Hematopoietic multipotent progenitor cell treated with erythropoietin and hydrocortisone succinate and interleukin-3 and kit ligand, for 4 days (in vitro differentiated cells): ENCODE measurements around the gene SUSD3.

Experiments used
- DNase-seq: peaks from one replicate; pipeline ENCODE4 v3.0.0-alpha.2; 2015

Gene SUSD3

GRCh38 chr9:93077811-93078210 is 19.3 kb downstream of the SUSD3 start:
- no peak for DNase-seq

DNA sequence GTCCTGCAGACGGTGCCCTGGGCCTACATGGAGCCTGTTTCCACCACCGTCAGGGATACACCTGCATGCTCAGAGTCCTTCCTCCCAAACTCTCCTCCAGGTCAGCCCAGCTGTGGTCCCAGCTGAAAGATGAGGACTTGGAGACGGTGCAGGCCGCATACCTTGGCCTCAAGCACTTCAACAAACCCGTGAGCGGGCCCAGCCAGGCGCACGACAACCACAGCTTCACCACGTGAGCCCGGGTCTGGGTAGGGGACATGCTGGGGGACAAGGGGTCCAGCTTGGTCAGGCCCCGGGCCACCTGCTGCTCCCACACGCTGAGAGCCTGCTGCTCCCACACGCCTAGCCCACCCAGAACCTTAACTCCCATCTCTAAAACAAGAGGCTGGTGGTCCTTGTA is 20.9 kb downstream of the SUSD3 start:
- DNase-seq = no peak

GRCh38 chr9:93080406-93080805 is 21.9 kb downstream of the SUSD3 start:
- no peak for DNase-seq

DNA sequence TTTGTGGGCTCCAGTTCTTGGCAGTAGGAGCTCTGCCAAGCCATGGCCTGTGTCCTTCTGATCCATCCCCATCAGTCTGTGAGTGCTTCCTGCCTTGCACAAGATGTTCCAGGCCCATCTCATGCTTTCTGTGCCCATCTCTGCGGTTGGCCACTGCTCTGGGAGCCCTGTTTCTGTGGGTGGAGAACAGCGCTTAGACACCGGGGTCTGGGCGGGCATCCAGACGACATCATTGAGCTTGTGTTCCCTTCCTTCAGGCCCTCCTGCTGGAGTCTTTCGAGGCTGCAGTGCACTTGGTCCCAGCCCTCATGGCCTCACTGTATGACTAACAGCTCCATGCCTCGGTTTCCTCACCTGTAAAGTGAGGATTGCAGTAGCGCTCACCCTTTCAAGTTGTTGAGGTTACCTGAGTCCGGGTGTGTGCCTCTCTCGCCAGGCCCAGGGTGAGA is 22.6 kb downstream of the SUSD3 start:
- DNase-seq = no peak

- no peak for DNase-seq
Observed at GRCh38 chr9:93081931-93082330, 23.4 kb downstream of the SUSD3 start.

GRCh38 chr9:93082841-93083411 is 24.4 kb downstream of the SUSD3 start:
- DNase-seq = peak; percentile 58

DNA sequence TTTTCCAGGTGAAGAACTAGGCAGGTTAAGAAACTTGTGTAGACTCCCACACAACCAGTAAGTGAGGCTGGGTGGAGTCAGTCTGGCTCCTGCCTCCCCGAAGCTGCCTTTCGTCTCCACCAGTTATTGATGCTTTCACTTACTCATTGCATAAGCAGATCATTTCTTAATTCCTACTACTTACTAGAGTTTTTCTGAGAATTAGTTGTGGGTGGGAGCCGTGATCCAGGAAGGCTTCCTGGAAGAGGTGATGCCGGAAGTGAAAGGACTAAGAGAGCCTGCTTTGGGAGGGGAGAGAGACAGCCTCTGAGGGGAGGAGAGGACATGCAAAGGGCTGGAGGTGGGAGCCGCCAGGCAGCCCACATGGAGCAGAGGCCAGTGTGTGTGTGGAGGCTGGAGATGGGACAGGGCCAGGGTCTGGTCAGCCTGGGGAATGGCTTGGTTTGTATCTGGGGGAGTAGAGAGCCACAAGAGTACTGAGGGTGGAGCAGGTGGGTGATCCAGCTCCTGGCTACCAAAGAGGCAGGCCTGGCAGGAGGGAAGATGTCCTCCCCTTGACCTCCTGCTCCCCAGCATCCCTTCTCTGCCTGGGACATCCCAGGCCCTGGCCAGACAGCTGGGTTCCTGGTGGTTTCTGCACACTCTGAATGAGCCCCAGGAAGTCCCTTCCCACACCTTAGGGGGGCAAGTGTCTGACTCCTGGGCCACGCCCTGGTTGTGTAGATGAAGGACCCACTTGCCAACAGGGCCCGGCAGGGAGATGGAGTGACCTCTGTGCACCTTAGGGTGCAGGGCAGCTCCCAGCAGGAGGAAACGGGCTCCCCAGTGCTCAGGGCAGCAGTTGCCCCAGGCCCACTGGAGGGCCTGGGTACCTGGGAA is 25.3 kb downstream of the SUSD3 start:
- DNase-seq = peak; percentile 46

GRCh38 chr9:93084471-93084881 is 26.0 kb downstream of the SUSD3 start:
- DNase-seq = no peak

GRCh38 chr9:93085676-93086075 is 27.2 kb downstream of the SUSD3 start:
- no peak for DNase-seq

DNA sequence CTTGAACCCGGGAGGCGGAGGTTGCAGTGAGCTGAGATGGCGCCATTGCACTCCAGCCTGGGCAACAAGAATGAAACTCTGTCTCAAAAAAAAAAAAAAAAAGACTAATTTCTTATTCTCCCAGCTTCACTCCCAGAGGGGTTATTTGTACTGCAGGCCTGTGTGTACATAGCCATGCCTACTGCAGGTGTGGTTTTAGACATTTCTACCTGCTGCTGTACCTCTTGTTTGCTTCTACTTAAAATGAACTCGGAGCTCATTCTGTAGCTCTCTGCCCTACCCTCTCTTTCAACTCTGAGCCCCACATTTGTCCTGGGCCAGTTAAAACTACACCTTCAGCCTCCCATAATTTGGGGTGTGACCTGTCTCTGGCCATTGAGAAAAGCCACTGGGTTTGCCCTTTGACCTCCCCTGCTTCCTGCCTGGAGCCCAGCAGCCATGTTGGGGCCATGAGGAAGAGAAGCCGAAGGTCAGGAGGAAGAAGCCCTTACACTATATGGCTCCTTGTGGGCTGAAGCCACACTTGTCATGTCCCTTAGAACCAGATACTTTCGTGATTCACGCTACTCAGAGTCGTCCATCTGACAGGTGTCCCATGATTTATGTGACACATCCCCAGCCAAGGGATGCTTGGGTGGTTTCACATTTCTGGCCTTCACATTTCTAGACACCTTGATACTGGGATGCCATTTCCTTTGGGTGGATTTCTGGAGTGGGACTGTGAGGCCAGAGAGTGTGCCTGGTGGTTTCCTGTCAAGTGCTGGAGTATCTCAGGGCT is 28.1 kb downstream of the SUSD3 start:
- no peak for DNase-seq

- no peak for DNase-seq
Observed at GRCh38 chr9:93087971-93088655, 29.6 kb downstream of the SUSD3 start.

DNA sequence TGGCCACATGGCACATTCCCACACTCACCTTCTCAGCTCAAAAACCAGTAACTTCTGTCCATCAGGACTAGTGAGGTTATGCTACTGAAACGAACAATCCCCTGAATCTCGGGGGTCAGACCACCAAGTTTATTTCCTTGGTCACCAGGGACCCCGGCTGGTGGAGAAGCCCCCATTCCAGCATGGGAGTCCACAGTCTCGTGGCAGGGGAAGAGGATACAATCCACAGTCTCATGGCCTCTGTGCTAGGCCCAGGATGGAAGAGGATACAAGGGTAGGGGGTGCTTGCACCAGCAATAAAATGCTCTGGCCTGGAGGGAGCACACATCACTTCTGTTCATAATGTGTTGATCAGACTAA is 30.1 kb downstream of the SUSD3 start:
- DNase-seq = no peak

DNA sequence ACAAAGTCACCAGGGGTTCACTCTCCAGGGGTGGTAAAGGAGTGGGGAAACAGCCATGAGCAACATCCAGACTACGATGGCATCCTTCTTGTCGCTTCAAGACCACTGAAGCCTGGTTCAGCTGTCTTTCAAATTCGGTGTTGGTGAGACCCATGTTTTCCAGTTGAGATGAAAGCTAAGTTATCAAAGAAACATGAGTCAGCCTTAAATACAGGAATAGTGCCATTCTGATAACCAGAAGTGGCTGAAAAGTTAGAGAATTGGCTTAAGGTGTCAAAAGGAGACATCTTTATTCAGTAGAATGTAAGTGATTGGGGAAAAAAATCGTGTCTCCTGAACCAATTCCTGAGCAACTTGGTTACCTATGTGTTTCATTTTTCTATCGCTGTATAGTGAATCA is 30.5 kb downstream of the SUSD3 start:
- no peak for DNase-seq

DNA sequence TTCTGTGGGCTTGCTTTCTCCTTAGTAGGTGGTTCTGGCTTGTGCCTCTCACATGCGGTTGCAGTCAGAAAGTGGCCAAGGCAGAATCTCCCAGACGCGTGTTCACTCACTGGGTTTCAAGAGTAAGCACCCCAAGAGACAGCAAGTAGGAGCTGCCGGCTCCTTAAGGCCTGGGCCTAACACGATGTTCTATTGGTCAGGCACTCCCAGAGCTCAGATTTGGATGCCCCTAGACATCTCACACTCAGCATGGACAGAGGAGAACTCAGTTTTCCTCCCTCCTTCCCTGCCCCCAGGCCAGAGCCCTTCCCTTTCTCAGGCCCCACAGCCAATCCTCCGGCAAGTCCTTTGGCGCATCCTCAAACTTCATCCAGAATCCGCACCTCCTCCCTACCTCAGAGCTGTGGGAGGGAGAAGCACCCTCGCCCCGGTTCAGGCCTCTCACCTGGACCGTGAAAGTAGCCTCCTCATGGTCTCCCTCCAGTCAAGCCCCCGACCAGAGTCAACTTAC is 31.0 kb downstream of the SUSD3 start:
- DNase-seq = no peak

DNA sequence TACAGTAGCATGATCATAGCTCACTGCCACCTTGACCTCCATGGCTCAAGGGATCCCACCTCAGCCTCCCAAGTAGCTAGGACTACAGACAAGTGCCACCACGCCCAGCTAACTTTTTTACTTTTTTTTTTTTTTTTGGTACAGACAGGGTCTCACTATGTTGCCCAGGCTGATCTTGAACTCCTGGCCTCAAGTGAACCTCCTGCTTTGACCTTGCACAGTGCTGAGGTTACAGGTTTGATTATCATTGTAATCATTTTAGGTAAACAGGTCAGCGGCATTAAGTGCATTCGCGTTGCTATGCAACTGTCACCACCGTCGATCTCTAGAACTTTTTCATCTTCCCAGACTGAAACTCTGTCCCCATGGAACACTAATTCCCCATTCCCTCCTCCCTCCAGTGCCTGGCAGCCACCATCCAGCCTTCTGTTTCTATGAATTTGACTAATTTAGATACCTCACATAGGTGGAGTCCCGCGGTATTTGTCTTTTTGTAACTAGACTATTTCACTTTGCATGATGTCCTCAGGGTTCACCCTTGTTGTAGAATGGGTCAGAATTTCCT is 31.7 kb downstream of the SUSD3 start:
- no peak for DNase-seq

DNA sequence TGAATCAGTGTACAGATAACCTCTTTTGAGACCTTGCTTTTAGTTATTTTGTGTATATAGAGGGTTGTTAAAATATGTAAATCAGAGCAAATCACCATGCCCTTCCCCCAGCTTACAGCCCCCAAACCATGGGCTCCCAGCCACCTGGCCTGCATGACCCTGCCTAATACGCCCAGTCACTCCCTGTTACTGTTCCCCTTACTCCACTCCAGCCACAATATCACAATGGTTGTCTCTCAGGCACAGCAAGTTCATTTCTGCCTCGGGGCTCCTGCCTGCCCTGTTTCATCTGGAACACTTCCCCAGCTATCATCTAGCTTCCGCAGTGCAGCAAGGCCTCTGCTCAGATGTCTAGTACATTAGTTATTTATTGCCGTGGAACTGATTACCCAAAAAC is 32.6 kb downstream of the SUSD3 start:
- no peak for DNase-seq

GRCh38 chr9:93091453-93092081 is 33.1 kb downstream of the SUSD3 start:
- peak; percentile 48 for DNase-seq

DNA sequence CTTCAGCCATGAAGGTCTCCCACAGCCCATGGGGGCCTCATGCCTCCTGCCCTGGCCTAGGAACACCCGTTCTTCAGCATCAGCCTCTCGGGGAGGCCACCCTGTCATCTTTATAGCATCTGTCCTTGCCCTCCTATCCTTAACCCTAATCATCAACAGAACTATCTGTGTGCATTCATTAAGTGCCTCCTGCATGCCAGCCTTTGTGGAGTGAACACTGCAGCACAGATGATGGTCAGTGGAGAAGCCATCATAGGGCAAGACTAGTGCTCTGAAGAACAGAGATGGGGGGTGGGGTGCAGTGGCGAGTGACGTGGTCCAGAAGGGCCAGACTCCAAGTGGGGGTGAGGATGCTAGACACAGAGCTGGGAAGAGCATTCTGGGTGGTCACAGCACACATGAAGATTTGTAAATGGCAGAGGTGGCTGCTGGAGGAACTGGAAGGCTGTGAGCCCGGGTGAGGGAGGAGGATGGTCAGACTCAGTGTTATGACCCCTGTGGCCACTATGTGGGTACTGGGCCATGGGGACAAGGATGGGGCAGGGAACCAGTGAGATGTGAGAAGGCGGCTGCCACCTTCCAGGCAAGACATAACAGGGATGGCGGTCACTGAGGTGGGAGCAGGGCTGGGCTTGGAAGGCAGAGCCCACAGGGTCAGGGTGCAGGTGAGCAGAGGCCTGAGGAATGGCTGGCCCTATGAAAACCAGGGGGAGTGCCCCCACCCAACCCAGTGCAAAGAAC is 33.9 kb downstream of the SUSD3 start:
- no peak for DNase-seq

- peak; percentile 88 for DNase-seq
Observed at GRCh38 chr9:93093127-93093876, 34.8 kb downstream of the SUSD3 start.

DNA sequence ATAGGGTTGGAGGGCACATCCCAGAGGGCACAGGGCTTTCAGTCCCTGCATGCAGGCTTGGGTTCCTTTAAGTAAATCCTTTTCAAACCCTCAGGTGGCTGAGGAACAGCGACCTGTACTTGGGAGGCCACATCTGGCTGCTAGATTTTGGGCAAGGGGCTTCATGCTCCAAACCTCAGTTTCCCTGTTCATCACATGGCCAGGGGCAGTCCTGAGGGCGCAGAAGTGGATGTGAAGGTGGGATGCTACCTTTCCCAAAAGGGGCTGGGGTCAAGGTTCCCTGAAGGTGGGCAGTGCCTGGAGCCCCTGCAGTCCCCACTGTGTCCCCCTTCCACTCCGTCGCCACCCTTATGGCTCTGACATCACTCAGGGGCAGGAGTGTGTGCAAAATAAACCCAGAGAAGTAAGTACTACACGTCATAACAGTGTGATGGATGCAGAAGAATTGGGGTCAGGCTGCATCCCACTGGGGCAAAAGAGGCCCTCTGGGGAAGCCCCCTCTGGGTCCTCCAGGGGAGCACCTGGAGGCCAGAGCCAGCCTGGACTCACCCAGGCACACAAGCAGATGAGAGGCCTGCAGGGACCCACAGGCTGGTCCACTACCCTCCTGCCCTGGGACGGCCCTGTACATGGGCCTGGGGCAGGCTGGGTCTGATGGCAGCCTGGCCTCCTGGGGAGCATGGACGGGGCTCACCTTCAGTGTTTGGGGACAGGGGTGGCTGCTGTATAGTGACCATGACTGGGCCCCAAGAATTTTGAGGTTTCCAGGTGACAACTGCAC is 35.6 kb downstream of the SUSD3 start:
- DNase-seq = no peak
